HCT116 (cell line): ENCODE results near the gene CTBP1. TPM values are rescaled to one million over a fixed set of nuclear protein-coding genes. Genes with fewer than 3 reads are reported as not detected.
A peak's percentile ranks its signal among the peaks of the same experiment; 100 is the strongest.

ENCODE experiments used
- ATAC-seq: fragments of 200-7000 bp; cut with Tn5 transposase; 2 replicates; pipeline ENCODE4 v1.9.1; 2020; ENCODE audit warnings: mild to moderate bottlenecking, moderate library complexity
- BruUV-seq: library from RNA; stranded (reverse); fragments of 400-500 nt; replicated peaks from 2 replicates; lab custom pipeline; 2021; lab: Mats Ljungman, UMichigan
- CTCF ChIA-PET: fragments of 300-600 bp; sonication (Branson Sonifier 250); formaldehyde crosslinking; loops from one replicate; lab custom pipeline; 2021; ENCODE audit warnings: antibody characterized with exemption; lab: Charles Lee
- POLR2A ChIA-PET: fragments of 300-600, 350-600 bp; sonication (Branson Sonifier 250); formaldehyde crosslinking; loops from one replicate; lab custom pipeline; 2021; ENCODE audit warnings: antibody characterized with exemption; lab: Charles Lee
- RAD21 ChIA-PET, 2 experiments: fragments of 300-600 bp; sonication (Branson Sonifier 250); formaldehyde crosslinking; loops; one replicate each; lab custom pipeline; 2023; ENCODE audit warnings: low total read pairs in 2 of 2; ENCODE audit not compliant: uncharacterized antibody in 2 of 2, unreplicated experiment in 2 of 2, low non-redundant PET in 1 of 2; lab: Charles Lee
- DNase-seq: peaks from one replicate; pipeline ENCODE4 v3.0.0-alpha.2; 2010; ENCODE audit warnings: low read depth, low spot score
- H2AFZ ChIP-seq: fragments of 200-600 bp; shearing (Covaris generic), sonication (generic); 2 replicates; pipeline ENCODE4 v1.6.1; 2017; ENCODE audit warnings: low read depth, mixed run types, mixed read lengths, antibody characterized with exemption, low read length; ENCODE audit not compliant: poor library complexity, severe bottlenecking
- H3K27ac ChIP-seq: 2 replicates; pipeline ENCODE4 v1.5.1; 2012; ENCODE audit warnings: low read depth, low read length
- H3K27me3 ChIP-seq: fragments of 200-600 bp; sonication (generic); 2 replicates; pipeline ENCODE4 v1.6.1; 2016; ENCODE audit warnings: mixed run types, low read length, mixed read lengths; ENCODE audit not compliant: insufficient read depth
- H3K36me3 ChIP-seq, 2 experiments: fragments of 200-500 bp in 1 of 2; fragments of 200-600 bp in 1 of 2; sonication (Bioruptor generic) in 1 of 2; sonication (generic) in 1 of 2; 2 replicates each; pipeline versions ENCODE4 v1.5.1 to v1.6.1; 2014 to 2016; ENCODE audit warnings: low read length in 2 of 2, inconsistent platforms in 1 of 2, mixed read lengths in 1 of 2, mixed run types in 1 of 2; ENCODE audit not compliant: insufficient read depth in 2 of 2, control insufficient read depth in 1 of 2
- H3K4me1 ChIP-seq, 2 experiments: fragments of 200-600 bp in 1 of 2; sonication (generic) in 1 of 2; 2 replicates each; pipeline versions ENCODE4 v1.5.1 to v1.6.1; 2012 to 2017; ENCODE audit warnings: low read length in 2 of 2, inconsistent platforms in 1 of 2, mild to moderate bottlenecking in 1 of 2, mixed read lengths in 1 of 2, mixed run types in 1 of 2, moderate library complexity in 1 of 2; ENCODE audit not compliant: insufficient read depth in 2 of 2, control insufficient read depth in 1 of 2
- H3K4me2 ChIP-seq: fragments of 200-600 bp; sonication (generic); 2 replicates; pipeline ENCODE4 v1.6.1; 2017; ENCODE audit warnings: mixed run types, low read length, mixed read lengths
- H3K4me3 ChIP-seq, 2 experiments: fragments of 200-600 bp in 1 of 2; sonication (generic) in 1 of 2; replicated peaks in 1 of 2; 2 replicates each; pipeline ENCODE4 v1.5.1; 2011 to 2016; ENCODE audit warnings: low read length in 2 of 2, control low read depth in 1 of 2, low read depth in 1 of 2, mild to moderate bottlenecking in 1 of 2, mixed read lengths in 1 of 2, mixed run types in 1 of 2
- H3K79me2 ChIP-seq: fragments of 200-600 bp; sonication (generic); 2 replicates; pipeline ENCODE4 v1.6.1; 2017; ENCODE audit warnings: mild to moderate bottlenecking, mixed run types, low read length, moderate library complexity, mixed read lengths; ENCODE audit not compliant: insufficient read depth
- H3K9ac ChIP-seq: fragments of 200-600 bp; sonication (generic); 2 replicates; pipeline ENCODE4 v1.6.1; 2016; ENCODE audit warnings: low read length, mixed read lengths
- H3K9me2 ChIP-seq: fragments of 200-600 bp; sonication (generic), shearing (Covaris generic); 2 replicates; pipeline ENCODE4 v1.6.1; 2017; ENCODE audit warnings: mixed run types, mild to moderate bottlenecking, moderate library complexity; ENCODE audit not compliant: insufficient read depth
- H3K9me3 ChIP-seq, 2 experiments: fragments of 200-500 bp in 1 of 2; fragments of 200-600 bp in 1 of 2; sonication (Bioruptor generic) in 1 of 2; sonication (generic) in 1 of 2; 2 replicates each; pipeline ENCODE4 v1.6.1; 2014 to 2017; ENCODE audit warnings: low read length in 2 of 2, mixed read lengths in 2 of 2, inconsistent platforms in 1 of 2, low read depth in 1 of 2, mild to moderate bottlenecking in 1 of 2, mixed run types in 1 of 2, moderate library complexity in 1 of 2; ENCODE audit not compliant: control insufficient read depth in 1 of 2, insufficient read depth in 1 of 2
- H4K20me1 ChIP-seq: fragments of 200-600 bp; sonication (generic), shearing (Covaris generic); 2 replicates; pipeline ENCODE4 v1.6.1; 2017; ENCODE audit warnings: mixed run types, mild to moderate bottlenecking, moderate library complexity; ENCODE audit not compliant: insufficient read depth
- CEBPB ChIP-seq: IDR thresholded peaks from 2 replicates; pipeline ENCODE4 v1.6.1; 2012; ENCODE audit warnings: low read depth
- EGR1 ChIP-seq: IDR thresholded peaks from 2 replicates; pipeline ENCODE4 v1.6.1; 2012; ENCODE audit warnings: low read depth
- EZH2 ChIP-seq: fragments of 200-600 bp; sonication (generic); IDR thresholded peaks from 2 replicates; pipeline ENCODE4 v1.6.1; 2017; ENCODE audit warnings: antibody characterized with exemption, mixed run types
- EZH2phosphoT487 ChIP-seq: fragments of 200-600 bp; IDR thresholded peaks from 2 replicates; pipeline ENCODE4 v1.6.1; 2018; ENCODE audit warnings: antibody characterized with exemption, borderline replicate concordance
- JUND ChIP-seq: IDR thresholded peaks from 2 replicates; pipeline ENCODE4 v1.6.1; 2012
- POLR2A ChIP-seq: IDR thresholded peaks from 2 replicates; pipeline ENCODE4 v1.7.0; 2011; ENCODE audit warnings: borderline replicate concordance; ENCODE audit not compliant: insufficient read depth, insufficient read length; ENCODE audit errors: extremely low read depth
- POLR2AphosphoS5 ChIP-seq: IDR thresholded peaks from 2 replicates; pipeline ENCODE4 v1.6.1; 2011; ENCODE audit warnings: mild to moderate bottlenecking, low read depth, low read length, moderate library complexity
- SP1 ChIP-seq: IDR thresholded peaks from 2 replicates; pipeline ENCODE4 v1.6.1; 2012; ENCODE audit warnings: low read depth
- SRF ChIP-seq: IDR thresholded peaks from 2 replicates; pipeline ENCODE4 v1.6.1; 2012; ENCODE audit warnings: low read depth
- TCF7L2 ChIP-seq: IDR thresholded peaks from 2 replicates; pipeline ENCODE4 v1.7.0; 2011; ENCODE audit warnings: borderline replicate concordance, inconsistent platforms; ENCODE audit not compliant: insufficient read depth, insufficient read length; ENCODE audit errors: extremely low read depth
- YY1 ChIP-seq: IDR thresholded peaks from 2 replicates; pipeline ENCODE4 v1.6.1; 2011; ENCODE audit warnings: low read length, low read depth, moderate library complexity, mild to moderate bottlenecking; ENCODE audit not compliant: insufficient replicate concordance; ENCODE audit errors: extremely low read depth
- ZFX ChIP-seq: fragments of 450-650 bp; IDR thresholded peaks from 2 replicates; pipeline ENCODE4 v1.6.1; 2017
- ZNF274 ChIP-seq: fragments of 200-500 bp; sonication (Bioruptor generic); IDR thresholded peaks from 2 replicates; pipeline ENCODE4 v1.6.1; 2014; ENCODE audit warnings: mild to moderate bottlenecking, low read depth, low read length, inconsistent platforms
- intact Hi-C: fragments of 100-400 bp; cut with micrococcal nuclease; formaldehyde crosslinking; loops from 2 replicates; pipeline ENCODE4 v1.10.0; 2022
- total RNA-seq: library from RNA; stranded (reverse); gene quantifications from one replicate; pipeline ENCODE4 v1.2.1, GENCODE V29; 2021; ENCODE audit not compliant: unreplicated experiment
- TF ChIP-seq, protein P1 (sequence below): IDR thresholded peaks from 2 replicates; pipeline ENCODE4 v1.6.1; 2011; ENCODE audit warnings: mild to moderate bottlenecking, low read length, moderate library complexity; ENCODE audit not compliant: insufficient replicate concordance; ENCODE audit errors: extremely low read depth
- TF ChIP-seq, protein P2 (sequence below): IDR thresholded peaks from 2 replicates; pipeline ENCODE4 v1.6.1; 2012; ENCODE audit warnings: low read depth
- TF ChIP-seq, protein P3 (sequence below): IDR thresholded peaks from 2 replicates; pipeline ENCODE4 v1.6.1; 2012

CTBP1 gene
- total RNA-seq, 1 experiment from 2014 or later = 175 TPM

DNA sequence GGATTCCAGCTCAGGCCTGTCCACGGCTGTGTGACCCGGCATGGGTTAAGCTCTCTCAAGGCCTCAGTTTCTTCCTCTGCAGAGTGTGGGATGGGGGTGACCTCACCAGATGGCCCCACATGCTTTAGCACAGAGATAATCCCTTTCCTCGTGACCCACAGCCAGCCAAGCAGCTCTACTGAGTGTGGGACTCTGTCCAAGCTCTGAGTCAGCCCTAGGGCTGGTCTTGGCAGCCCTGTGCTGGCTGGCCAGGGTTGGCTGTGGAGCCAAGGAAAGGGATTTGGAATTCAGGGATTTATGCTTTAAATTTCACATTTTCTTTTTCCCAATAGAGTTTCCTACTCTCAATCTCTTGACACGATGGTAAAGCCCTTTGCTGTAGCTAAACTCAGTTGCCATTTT, 56.8 kb downstream of the CTBP1 start:
- peaks cover 13 to 17% of the 10 kb centered on the region in 2 experiments for H3K4me1 ChIP-seq
- ChIA-PET POLR2A (no interaction called here), RAD21 (no interaction called here)
- intact Hi-C loops = no loop called here
- no peaks in the 10 kb centered on the region for H3K9me3 ChIP-seq
- H3K4me2 ChIP-seq = peak overlapping the region; percentile 65
- H4K20me1 ChIP-seq = no peaks in the 10 kb centered on the region
- ATAC-seq = peak; percentile 93
- no TSS peak for BruUV-seq
- H3K9me2 ChIP-seq = no peaks in the 10 kb centered on the region
- TF ChIP-seq YY1 (no peak), EZH2 (no peak), SRF (no peak), SP1 (no peak), ZNF274 (no peak), TCF7L2 (no peak), CEBPB (no peak), EGR1 (no peak), JUND (peak; percentile 69), POLR2A (no peak), EZH2phosphoT487 (no peak), ZFX (no peak), POLR2AphosphoS5 (0 out of 2 replicates have a peak, but pooled peaks have one; percentile 18)
- TF ChIP-seq, protein P1, sequence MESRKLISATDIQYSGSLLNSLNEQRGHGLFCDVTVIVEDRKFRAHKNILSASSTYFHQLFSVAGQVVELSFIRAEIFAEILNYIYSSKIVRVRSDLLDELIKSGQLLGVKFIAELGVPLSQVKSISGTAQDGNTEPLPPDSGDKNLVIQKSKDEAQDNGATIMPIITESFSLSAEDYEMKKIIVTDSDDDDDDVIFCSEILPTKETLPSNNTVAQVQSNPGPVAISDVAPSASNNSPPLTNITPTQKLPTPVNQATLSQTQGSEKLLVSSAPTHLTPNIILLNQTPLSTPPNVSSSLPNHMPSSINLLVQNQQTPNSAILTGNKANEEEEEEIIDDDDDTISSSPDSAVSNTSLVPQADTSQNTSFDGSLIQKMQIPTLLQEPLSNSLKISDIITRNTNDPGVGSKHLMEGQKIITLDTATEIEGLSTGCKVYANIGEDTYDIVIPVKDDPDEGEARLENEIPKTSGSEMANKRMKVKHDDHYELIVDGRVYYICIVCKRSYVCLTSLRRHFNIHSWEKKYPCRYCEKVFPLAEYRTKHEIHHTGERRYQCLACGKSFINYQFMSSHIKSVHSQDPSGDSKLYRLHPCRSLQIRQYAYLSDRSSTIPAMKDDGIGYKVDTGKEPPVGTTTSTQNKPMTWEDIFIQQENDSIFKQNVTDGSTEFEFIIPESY = no peak
- TF ChIP-seq, protein P2, sequence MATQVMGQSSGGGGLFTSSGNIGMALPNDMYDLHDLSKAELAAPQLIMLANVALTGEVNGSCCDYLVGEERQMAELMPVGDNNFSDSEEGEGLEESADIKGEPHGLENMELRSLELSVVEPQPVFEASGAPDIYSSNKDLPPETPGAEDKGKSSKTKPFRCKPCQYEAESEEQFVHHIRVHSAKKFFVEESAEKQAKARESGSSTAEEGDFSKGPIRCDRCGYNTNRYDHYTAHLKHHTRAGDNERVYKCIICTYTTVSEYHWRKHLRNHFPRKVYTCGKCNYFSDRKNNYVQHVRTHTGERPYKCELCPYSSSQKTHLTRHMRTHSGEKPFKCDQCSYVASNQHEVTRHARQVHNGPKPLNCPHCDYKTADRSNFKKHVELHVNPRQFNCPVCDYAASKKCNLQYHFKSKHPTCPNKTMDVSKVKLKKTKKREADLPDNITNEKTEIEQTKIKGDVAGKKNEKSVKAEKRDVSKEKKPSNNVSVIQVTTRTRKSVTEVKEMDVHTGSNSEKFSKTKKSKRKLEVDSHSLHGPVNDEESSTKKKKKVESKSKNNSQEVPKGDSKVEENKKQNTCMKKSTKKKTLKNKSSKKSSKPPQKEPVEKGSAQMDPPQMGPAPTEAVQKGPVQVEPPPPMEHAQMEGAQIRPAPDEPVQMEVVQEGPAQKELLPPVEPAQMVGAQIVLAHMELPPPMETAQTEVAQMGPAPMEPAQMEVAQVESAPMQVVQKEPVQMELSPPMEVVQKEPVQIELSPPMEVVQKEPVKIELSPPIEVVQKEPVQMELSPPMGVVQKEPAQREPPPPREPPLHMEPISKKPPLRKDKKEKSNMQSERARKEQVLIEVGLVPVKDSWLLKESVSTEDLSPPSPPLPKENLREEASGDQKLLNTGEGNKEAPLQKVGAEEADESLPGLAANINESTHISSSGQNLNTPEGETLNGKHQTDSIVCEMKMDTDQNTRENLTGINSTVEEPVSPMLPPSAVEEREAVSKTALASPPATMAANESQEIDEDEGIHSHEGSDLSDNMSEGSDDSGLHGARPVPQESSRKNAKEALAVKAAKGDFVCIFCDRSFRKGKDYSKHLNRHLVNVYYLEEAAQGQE = no peak
- TF ChIP-seq, protein P3, sequence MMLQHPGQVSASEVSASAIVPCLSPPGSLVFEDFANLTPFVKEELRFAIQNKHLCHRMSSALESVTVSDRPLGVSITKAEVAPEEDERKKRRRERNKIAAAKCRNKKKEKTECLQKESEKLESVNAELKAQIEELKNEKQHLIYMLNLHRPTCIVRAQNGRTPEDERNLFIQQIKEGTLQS = no peak
- TF ChIP-seq, all 23 proteins: peak for 2
- CTCF ChIA-PET = no interaction called here
- Histone ChIP-seq H3K9ac (peak overlapping the region; percentile 22; the same call in 1 of the 2 replicates), H2AFZ (peak overlapping the region; percentile 80), H3K36me3 (no peaks in the 10 kb centered on the region), H3K4me3 (0 out of 4 replicates have a peak overlapping the region, but pooled peaks of 1 of the 2 experiments have one; percentile 10), H3K79me2 (no peaks in the 10 kb centered on the region), H3K27ac (peak overlapping the region; percentile 27; the same call in 1 of the 2 replicates), H3K27me3 (no peaks in the 10 kb centered on the region)
- DNase-seq = peak; percentile 29
